ENCODE data around the gene AARS2. TPM values are rescaled to one million over a fixed set of nuclear protein-coding genes. Genes with fewer than 3 reads are reported as not detected.
A peak's percentile ranks its signal among the peaks of the same experiment; 100 is the strongest.

AARS2 gene
- total and polyA plus RNA-seq, 4 donors: 11.5 to 18.3 (median 15.1) TPM

DNA sequence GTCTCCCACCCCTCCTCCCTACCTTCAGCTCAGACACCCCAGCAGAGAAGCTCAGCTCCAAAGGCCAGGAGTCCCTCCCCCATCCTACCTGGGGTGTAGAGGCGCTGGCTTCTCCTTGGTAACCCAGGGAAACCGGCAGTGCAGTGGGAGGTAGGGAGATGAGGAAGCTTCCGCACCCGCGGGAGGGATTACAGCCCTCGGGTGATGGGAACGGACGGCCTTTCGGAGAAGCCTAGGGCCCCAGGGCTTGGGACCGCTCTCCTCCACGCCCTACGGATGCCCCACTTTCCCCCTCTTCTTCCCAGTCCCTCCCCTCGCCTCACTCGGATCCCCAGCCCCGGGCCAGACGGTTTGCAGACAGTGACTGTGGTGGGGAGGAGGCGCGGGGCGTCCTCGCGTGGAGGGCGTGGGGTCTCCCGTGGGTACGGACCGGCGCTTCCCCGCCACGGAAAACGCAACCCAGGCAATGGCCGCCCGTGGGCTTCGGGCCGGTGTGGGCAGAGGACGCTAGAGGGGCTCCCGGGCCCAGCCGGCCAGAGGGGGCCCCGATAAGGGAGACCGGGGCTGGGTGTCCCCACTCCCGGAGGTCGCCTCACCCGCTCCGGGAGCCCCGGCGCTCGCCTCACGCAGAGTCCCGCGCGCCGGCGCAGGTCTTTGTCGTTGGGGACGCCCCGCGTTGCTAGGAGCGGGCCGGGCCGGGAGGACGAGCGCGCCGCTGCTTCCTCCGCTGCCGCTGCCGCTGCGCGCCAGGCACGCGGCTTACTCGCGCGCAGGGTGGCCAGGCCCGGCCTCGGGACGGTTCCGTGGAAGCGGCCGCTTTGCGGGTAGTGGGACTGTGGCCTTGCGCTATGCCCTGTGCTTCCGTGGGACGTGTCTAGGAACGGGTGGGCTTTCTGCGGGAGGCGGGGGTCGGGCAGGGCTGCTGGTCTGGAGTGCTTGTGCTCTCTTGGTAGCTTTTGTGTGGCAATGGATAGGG is 15.8 kb downstream of the AARS2 start:
- H3K9me3 ChIP-seq (ENCODE audit: control insufficient read depth, insufficient read depth, low read length): no peaks in the 10 kb centered on the region
- peak overlapping the region; percentile 66 for H3K4me3 ChIP-seq (ENCODE audit: low read depth, low read length)
- WGBS (ENCODE audit: insufficient coverage): 0% methylated on average over 84 of the region's 86 CpGs
- H3K27ac ChIP-seq (ENCODE audit: low read depth, low read length): no peak overlapping the region
- peak; percentile 40 to 90 (median 54) for DNase-seq (ENCODE audit: low read depth in 4 of 6, low spot score in 6 of 6)
- peaks cover 24% of the 10 kb centered on the region for H3K36me3 ChIP-seq (ENCODE audit: control insufficient read depth, insufficient read depth, low read length)
- H3K27me3 ChIP-seq (ENCODE audit: control insufficient read depth, insufficient read depth, low read length): peaks cover 29% of the 10 kb centered on the region
- H3K4me1 ChIP-seq (ENCODE audit: control insufficient read depth, insufficient read depth, low read length): peaks cover 21% of the 10 kb centered on the region

DNA sequence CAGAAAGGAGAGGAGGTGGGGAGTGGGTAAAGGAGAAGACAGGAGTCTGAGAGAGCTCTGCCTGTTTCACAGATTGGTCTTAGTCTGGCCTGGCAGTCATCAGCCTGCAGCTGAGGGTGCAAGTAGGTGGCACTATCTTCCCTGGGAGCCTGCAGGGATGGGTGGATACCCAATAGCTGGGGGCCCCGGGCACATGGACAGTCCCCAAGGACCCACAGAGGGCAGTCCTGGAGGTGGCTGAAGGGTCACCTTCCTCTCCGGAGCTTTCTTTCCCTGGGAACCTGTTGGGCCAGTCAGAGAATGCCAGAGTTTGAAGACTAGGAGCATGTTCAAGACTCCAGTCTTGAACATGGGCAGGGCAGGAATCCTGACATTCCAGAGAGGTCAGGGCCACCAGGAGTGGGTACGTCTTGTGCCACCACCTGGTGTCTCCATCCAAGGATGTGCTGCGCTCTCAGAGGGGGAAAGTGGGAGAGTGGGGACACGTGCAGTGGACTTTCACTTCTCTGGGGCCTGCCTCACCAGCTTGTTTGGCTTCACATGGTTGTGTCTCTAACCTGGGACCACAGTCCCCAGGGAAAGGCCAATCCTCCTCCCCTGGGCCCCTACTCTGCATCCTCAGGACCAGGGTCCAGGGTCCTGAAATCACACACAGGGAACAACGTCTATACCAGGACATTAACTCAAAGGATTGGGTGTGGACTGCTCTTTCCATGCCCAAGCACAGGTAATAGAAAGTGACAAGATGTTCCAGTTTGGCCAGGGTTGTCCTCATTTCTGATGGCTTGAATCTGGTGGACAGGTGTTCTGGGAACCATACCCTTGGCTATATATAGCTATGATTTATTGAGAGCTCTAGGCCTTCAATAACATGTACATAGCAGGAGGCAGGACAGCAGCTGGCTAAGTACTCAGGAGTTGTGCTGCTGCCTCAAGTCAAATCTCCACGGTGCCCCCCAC is 18.0 kb downstream of the AARS2 start:
- WGBS (ENCODE audit: insufficient coverage): 81% methylated on average over 4 of the region's 7 CpGs
- peaks cover 29% of the 10 kb centered on the region for H3K27me3 ChIP-seq (ENCODE audit: control insufficient read depth, insufficient read depth, low read length)

GRCh38 chr6:44292661-44293365 is 20.3 kb downstream of the AARS2 start:
- 83% methylated on average over 4 of the region's 4 CpGs for WGBS (ENCODE audit: insufficient coverage)
- H3K27me3 ChIP-seq (ENCODE audit: control insufficient read depth, insufficient read depth, low read length): peaks cover 26% of the 10 kb centered on the region
- H3K4me1 ChIP-seq (ENCODE audit: control insufficient read depth, insufficient read depth, low read length): peaks cover 14% of the 10 kb centered on the region

More for the DNA sequence above, 18.0 kb downstream of the AARS2 start:
- no peak overlapping the region for H3K4me3 ChIP-seq (ENCODE audit: low read depth, low read length)
- H3K36me3 ChIP-seq (ENCODE audit: control insufficient read depth, insufficient read depth, low read length): peaks cover 2% of the 10 kb centered on the region
- H3K9me3 ChIP-seq (ENCODE audit: control insufficient read depth, insufficient read depth, low read length): no peaks in the 10 kb centered on the region
- H3K27ac ChIP-seq (ENCODE audit: low read depth, low read length): no peak overlapping the region
- DNase-seq (ENCODE audit: low read depth in 4 of 6, low spot score in 6 of 6): no peak
- peaks cover 21% of the 10 kb centered on the region for H3K4me1 ChIP-seq (ENCODE audit: control insufficient read depth, insufficient read depth, low read length)

GRCh38 chr6:44291841-44292240 is 21.3 kb downstream of the AARS2 start:
- Histone ChIP-seq H3K36me3 (ENCODE audit: control insufficient read depth, insufficient read depth, low read length) (peaks cover 4% of the 10 kb centered on the region), H3K4me3 (ENCODE audit: low read depth, low read length) (no peak overlapping the region), H3K27ac (ENCODE audit: low read depth, low read length) (no peak overlapping the region), H3K9me3 (ENCODE audit: control insufficient read depth, insufficient read depth, low read length) (no peaks in the 10 kb centered on the region), H3K27me3 (ENCODE audit: control insufficient read depth, insufficient read depth, low read length) (peaks cover 18% of the 10 kb centered on the region), H3K4me1 (ENCODE audit: control insufficient read depth, insufficient read depth, low read length) (peaks cover 5% of the 10 kb centered on the region)
- WGBS (ENCODE audit: insufficient coverage): 86% methylated on average over 4 of the region's 4 CpGs
- DNase-seq (ENCODE audit: low read depth in 4 of 6, low spot score in 6 of 6): no peak

More at GRCh38 chr6:44292661-44293365, 20.3 kb downstream of the AARS2 start:
- Histone ChIP-seq H3K27ac (ENCODE audit: low read depth, low read length) (no peak overlapping the region), H3K9me3 (ENCODE audit: control insufficient read depth, insufficient read depth, low read length) (no peaks in the 10 kb centered on the region), H3K36me3 (ENCODE audit: control insufficient read depth, insufficient read depth, low read length) (no peaks in the 10 kb centered on the region), H3K4me3 (ENCODE audit: low read depth, low read length) (no peak overlapping the region)
- no peak for DNase-seq (ENCODE audit: low read depth in 4 of 6, low spot score in 6 of 6)

DNA sequence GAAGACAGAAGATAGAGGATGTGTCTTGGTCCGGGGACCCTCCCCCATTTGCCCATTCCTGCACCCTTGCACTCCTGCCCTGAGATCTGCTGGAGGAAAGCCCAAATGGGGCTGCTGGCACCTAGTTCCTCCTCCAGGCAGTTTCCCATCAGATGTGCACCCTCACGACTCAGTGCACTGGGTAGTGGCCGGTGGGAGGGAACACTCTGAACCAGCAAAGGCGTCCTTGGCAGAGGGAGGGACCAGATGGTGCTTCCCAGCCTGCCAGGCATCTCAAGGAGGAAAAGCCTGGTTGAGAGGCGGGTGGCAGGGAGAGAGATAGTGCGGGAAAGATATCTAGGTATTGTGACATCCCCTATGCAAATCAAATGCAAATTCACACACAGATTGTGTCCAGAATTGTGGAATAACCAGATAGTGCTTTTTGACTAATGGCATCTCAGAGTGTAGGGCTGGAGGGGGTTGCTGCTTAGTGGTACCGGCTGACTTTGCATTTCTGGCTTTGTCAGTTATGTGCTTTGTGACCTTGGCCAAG is 23.4 kb downstream of the AARS2 start:
- H3K27ac ChIP-seq (ENCODE audit: low read depth, low read length): no peak overlapping the region
- H3K27me3 ChIP-seq (ENCODE audit: control insufficient read depth, insufficient read depth, low read length): peaks cover 2% of the 10 kb centered on the region
- no peaks in the 10 kb centered on the region for H3K9me3 ChIP-seq (ENCODE audit: control insufficient read depth, insufficient read depth, low read length)
- peak in 1 of 6 donors; percentile 96 for DNase-seq (ENCODE audit: low read depth in 4 of 6, low spot score in 6 of 6)
- H3K36me3 ChIP-seq (ENCODE audit: control insufficient read depth, insufficient read depth, low read length): peaks cover 15% of the 10 kb centered on the region
- no peak overlapping the region for H3K4me3 ChIP-seq (ENCODE audit: low read depth, low read length)
- WGBS (ENCODE audit: insufficient coverage): 63% methylated on average over 4 of the region's 7 CpGs
- peaks cover under 1% of the 10 kb centered on the region for H3K4me1 ChIP-seq (ENCODE audit: control insufficient read depth, insufficient read depth, low read length)

GRCh38 chr6:44286747-44287146 is 26.4 kb downstream of the AARS2 start:
- Histone ChIP-seq H3K27ac (ENCODE audit: low read depth, low read length) (no peak overlapping the region), H3K36me3 (ENCODE audit: control insufficient read depth, insufficient read depth, low read length) (peaks cover 18% of the 10 kb centered on the region), H3K4me1 (ENCODE audit: control insufficient read depth, insufficient read depth, low read length) (peaks cover 5% of the 10 kb centered on the region), H3K9me3 (ENCODE audit: control insufficient read depth, insufficient read depth, low read length) (no peaks in the 10 kb centered on the region), H3K4me3 (ENCODE audit: low read depth, low read length) (no peak overlapping the region), H3K27me3 (ENCODE audit: control insufficient read depth, insufficient read depth, low read length) (no peaks in the 10 kb centered on the region)
- 53% methylated on average over 2 of the region's 2 CpGs for WGBS (ENCODE audit: insufficient coverage)
- DNase-seq (ENCODE audit: low read depth in 4 of 6, low spot score in 6 of 6): no peak

GRCh38 chr6:44286285-44286565 is 26.9 kb downstream of the AARS2 start:
- no peaks in the 10 kb centered on the region for H3K27me3 ChIP-seq (ENCODE audit: control insufficient read depth, insufficient read depth, low read length)
- no peak overlapping the region for H3K27ac ChIP-seq (ENCODE audit: low read depth, low read length)
- H3K4me1 ChIP-seq (ENCODE audit: control insufficient read depth, insufficient read depth, low read length): peaks cover 5% of the 10 kb centered on the region
- DNase-seq (ENCODE audit: low read depth in 4 of 6, low spot score in 6 of 6): no peak
- no peaks in the 10 kb centered on the region for H3K9me3 ChIP-seq (ENCODE audit: control insufficient read depth, insufficient read depth, low read length)
- H3K36me3 ChIP-seq (ENCODE audit: control insufficient read depth, insufficient read depth, low read length): peaks cover 18% of the 10 kb centered on the region
- no peak overlapping the region for H3K4me3 ChIP-seq (ENCODE audit: low read depth, low read length)
- WGBS (ENCODE audit: insufficient coverage): 90% methylated on average over 12 of the region's 12 CpGs

GRCh38 chr6:44285552-44286284 is 27.4 kb downstream of the AARS2 start:
- no peaks in the 10 kb centered on the region for H3K27me3 ChIP-seq (ENCODE audit: control insufficient read depth, insufficient read depth, low read length)
- peaks cover 18% of the 10 kb centered on the region for H3K36me3 ChIP-seq (ENCODE audit: control insufficient read depth, insufficient read depth, low read length)
- WGBS (ENCODE audit: insufficient coverage): 86% methylated on average over 21 of the region's 25 CpGs
- H3K27ac ChIP-seq (ENCODE audit: low read depth, low read length): no peak overlapping the region
- peaks cover 5% of the 10 kb centered on the region for H3K4me1 ChIP-seq (ENCODE audit: control insufficient read depth, insufficient read depth, low read length)
- H3K4me3 ChIP-seq (ENCODE audit: low read depth, low read length): no peak overlapping the region
- no peak for DNase-seq (ENCODE audit: low read depth in 4 of 6, low spot score in 6 of 6)
- no peaks in the 10 kb centered on the region for H3K9me3 ChIP-seq (ENCODE audit: control insufficient read depth, insufficient read depth, low read length)
